ENCODE results near the gene BOK.
"Not testable (repeated sequence)": the region's sequence is repeated elsewhere in the genome, so short reads cannot be mapped to it uniquely, and the experiment has no call there.

BOK gene

GRCh38 chr2:241582806-241583205 is 24.3 kb downstream of the BOK start:
- TF ChIP-seq, protein P1, sequence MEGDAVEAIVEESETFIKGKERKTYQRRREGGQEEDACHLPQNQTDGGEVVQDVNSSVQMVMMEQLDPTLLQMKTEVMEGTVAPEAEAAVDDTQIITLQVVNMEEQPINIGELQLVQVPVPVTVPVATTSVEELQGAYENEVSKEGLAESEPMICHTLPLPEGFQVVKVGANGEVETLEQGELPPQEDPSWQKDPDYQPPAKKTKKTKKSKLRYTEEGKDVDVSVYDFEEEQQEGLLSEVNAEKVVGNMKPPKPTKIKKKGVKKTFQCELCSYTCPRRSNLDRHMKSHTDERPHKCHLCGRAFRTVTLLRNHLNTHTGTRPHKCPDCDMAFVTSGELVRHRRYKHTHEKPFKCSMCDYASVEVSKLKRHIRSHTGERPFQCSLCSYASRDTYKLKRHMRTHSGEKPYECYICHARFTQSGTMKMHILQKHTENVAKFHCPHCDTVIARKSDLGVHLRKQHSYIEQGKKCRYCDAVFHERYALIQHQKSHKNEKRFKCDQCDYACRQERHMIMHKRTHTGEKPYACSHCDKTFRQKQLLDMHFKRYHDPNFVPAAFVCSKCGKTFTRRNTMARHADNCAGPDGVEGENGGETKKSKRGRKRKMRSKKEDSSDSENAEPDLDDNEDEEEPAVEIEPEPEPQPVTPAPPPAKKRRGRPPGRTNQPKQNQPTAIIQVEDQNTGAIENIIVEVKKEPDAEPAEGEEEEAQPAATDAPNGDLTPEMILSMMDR (IDR thresholded peaks at IDR 0.05; ENCODE audit: low read depth, low read length, missing control alignments): no peak
- H3K4me3 ChIP-seq (replicated peaks; ENCODE audit: low read depth, low read length): no peak overlapping the region
- no peak for DNase-seq (ENCODE audit: extremely low read depth, low read depth)

- peak; percentile 85 for DNase-seq (ENCODE audit: extremely low read depth, low read depth)
- H3K4me3 ChIP-seq (replicated peaks; ENCODE audit: low read depth, low read length): no peak overlapping the region
- TF ChIP-seq, protein P1 (IDR thresholded peaks at IDR 0.05; ENCODE audit: low read depth, low read length, missing control alignments): no peak
These were observed 25.9 kb downstream of the BOK start for GRCh38 chr2:241584436-241584835.

- no peak for DNase-seq (ENCODE audit: extremely low read depth, low read depth)
- H3K4me3 ChIP-seq (replicated peaks; ENCODE audit: low read depth, low read length): no peak overlapping the region
- TF ChIP-seq, protein P1 (IDR thresholded peaks at IDR 0.05; ENCODE audit: low read depth, low read length, missing control alignments): no peak
These were observed 28.2 kb downstream of the BOK start for GRCh38 chr2:241586564-241587264.

- DNase-seq (ENCODE audit: extremely low read depth, low read depth): not testable (repeated sequence)
These were observed 31.3 kb downstream of the BOK start for GRCh38 chr2:241589863-241590262.

DNA sequence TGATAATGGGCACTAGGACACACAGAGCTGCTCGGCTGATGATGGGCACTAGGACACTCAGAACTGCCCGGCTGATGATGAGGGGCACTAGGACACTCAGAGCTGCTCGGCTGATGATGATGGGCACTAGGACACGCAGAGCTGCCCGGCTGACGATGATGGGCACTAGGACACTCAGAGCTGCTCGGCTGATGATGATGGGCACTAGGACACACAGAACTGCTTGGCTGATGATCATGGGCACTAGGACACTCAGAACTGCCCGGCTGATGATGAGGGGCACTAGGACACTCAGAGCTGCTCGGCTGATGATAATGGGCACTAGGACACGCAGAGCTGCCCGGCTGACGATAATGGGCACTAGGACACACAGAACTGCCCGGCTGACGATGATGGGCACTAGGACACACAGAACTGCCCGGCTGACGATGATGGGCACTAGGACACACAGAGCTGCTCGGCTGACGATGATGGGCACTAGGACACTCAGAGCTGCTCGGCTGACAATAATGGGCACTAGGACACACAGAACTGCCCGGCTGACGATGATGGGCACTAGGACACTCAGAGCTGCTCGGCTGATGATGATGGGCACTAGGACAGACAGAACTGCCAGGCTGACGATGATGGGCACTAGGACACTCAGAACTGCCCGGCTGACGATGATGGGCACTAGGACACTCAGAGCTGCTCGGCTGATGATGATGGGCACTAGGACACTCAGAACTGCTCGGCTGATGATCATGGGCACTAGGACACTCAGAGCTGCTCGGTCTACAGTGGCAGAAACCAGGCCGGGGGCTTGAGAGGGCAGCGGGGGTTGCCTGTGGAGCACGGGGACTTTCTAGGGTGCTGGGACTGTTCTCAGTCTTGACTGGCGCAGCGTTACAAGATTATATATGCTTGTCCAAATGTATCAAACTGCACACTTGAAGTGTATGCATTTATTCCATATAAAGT is 32.2 kb downstream of the BOK start:
- DNase-seq (ENCODE audit: extremely low read depth, low read depth); H3K4me3 ChIP-seq (replicated peaks; ENCODE audit: low read depth, low read length): not testable (repeated sequence)

More at GRCh38 chr2:241589863-241590262, 31.3 kb downstream of the BOK start:
- H3K4me3 ChIP-seq (replicated peaks; ENCODE audit: low read depth, low read length): not testable (repeated sequence)

DNA sequence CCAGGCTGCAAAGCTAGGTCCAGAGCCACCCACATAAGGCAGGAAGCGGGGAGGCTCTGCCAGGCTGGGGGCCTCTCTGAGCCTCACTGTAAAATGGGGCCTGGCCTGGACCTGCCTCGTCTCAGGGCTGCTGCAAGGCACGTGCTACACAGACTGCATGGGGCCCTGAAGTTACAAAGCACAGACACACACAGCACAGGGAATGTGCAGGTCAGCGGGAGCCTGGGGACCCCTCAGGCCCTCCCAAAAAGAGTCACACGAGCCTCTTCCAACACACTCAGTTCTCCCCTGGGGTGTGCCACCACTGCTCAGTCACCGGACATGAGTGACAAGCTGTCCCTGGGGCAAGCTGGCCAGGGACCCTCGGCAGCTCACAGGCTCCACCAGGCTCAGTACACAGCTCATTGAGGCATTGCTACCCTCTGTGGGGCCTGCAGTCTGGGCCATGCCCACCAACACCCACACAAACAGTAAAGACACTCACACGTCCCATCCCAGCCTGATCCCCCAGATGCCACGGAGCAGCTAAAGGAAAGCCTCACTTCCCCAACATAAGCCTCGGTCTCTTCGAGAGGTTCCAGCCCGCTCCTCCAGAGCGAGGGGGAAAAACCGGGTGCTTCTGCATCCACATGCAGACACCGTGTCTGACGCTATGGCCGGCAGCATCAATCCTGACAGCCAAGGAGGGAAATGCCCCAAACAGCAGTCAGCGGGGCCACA is 33.7 kb downstream of the BOK start:
- TF ChIP-seq, protein P1 (IDR thresholded peaks at IDR 0.05; ENCODE audit: low read depth, low read length, missing control alignments): no peak

DNA sequence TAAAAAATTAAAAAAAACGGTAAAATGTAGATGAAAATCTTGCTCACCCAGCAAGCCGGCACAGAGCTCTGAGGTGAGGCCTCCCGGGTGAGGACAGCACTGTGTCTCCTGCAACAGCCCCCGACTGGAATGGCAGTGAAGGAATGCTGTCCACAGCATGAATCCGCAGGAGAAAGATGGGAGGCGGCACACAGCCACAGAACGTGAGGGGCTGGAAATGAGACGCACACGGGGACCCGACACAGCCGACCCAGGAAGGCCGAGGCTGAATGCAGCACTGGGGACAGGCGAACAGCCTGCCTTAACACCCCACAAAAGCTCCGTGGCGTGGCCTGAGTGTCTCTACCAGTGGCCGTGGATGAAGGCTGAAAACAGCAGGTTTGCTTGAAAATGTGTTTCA is 34.7 kb downstream of the BOK start:
- TF ChIP-seq, protein P1 (IDR thresholded peaks at IDR 0.05; ENCODE audit: low read depth, low read length, missing control alignments): no peak
- DNase-seq (ENCODE audit: extremely low read depth, low read depth): no peak
- H3K4me3 ChIP-seq (replicated peaks; ENCODE audit: low read depth, low read length): no peak overlapping the region

More for the DNA sequence above, 33.7 kb downstream of the BOK start:
- no peak overlapping the region for H3K4me3 ChIP-seq (replicated peaks; ENCODE audit: low read depth, low read length)
- no peak for DNase-seq (ENCODE audit: extremely low read depth, low read depth)
